Loucy (cell line): ENCODE results near the gene DSCAM.

Source experiments
- H2AFZ ChIP-seq: fragments of 200-600 bp; sonication (generic); 2 replicates; pipeline ENCODE4 v1.6.0; 2016; ENCODE audit warnings: antibody characterized with exemption, mild to moderate bottlenecking, low read length, moderate library complexity
- H3F3A ChIP-seq: fragments of 200-600 bp; 2 replicates; pipeline ENCODE4 v1.6.0; 2016; ENCODE audit warnings: antibody characterized with exemption, low read depth, mild to moderate bottlenecking
- H3K27me3 ChIP-seq: fragments of 200-600 bp; sonication (generic); 2 replicates; pipeline ENCODE4 v1.6.1; 2014; ENCODE audit warnings: low read length, mild to moderate bottlenecking; ENCODE audit not compliant: insufficient read depth, poor library complexity, severe bottlenecking
- H3K36me3 ChIP-seq: fragments of 200-600 bp; sonication (generic); 2 replicates; pipeline ENCODE4 v1.6.1; 2016; ENCODE audit warnings: low read length; ENCODE audit not compliant: insufficient read depth
- H3K4me1 ChIP-seq: fragments of 200-600 bp; sonication (generic); 2 replicates; pipeline ENCODE4 v1.5.1; 2014; ENCODE audit warnings: low read length, mild to moderate bottlenecking; ENCODE audit not compliant: insufficient read depth, poor library complexity, severe bottlenecking
- H3K4me2 ChIP-seq: fragments of 200-600 bp; sonication (generic); 2 replicates; pipeline ENCODE4 v1.6.0; 2014; ENCODE audit warnings: antibody characterized with exemption, low read length, low read depth, mild to moderate bottlenecking; ENCODE audit not compliant: poor library complexity, severe bottlenecking
- H3K4me3 ChIP-seq: fragments of 200-600 bp; sonication (generic); 2 replicates; pipeline ENCODE4 v1.5.1; 2014; ENCODE audit warnings: low read length, mild to moderate bottlenecking, mixed read lengths; ENCODE audit not compliant: poor library complexity, severe bottlenecking
- H3K79me2 ChIP-seq: fragments of 200-600 bp; sonication (generic); 2 replicates; pipeline ENCODE4 v1.6.1; 2014; ENCODE audit warnings: low read length; ENCODE audit not compliant: insufficient read depth
- H3K9ac ChIP-seq: fragments of 200-600 bp; sonication (generic); 2 replicates; pipeline ENCODE4 v1.6.0; 2014; ENCODE audit warnings: mild to moderate bottlenecking, low read depth, low read length, moderate library complexity; ENCODE audit not compliant: poor library complexity, severe bottlenecking
- H3K9me2 ChIP-seq: fragments of 200-600 bp; sonication (generic); replicated peaks from 2 replicates; pipeline ENCODE4 v1.6.1; 2016; ENCODE audit warnings: low read depth, low read length, mixed read lengths
- H3K9me3 ChIP-seq: fragments of 200-600 bp; sonication (generic); 2 replicates; pipeline ENCODE4 v1.6.1; 2014; ENCODE audit warnings: mild to moderate bottlenecking, antibody characterized with exemption, low read length, low read depth; ENCODE audit not compliant: insufficient read depth
- H4K20me1 ChIP-seq: fragments of 200-600 bp; sonication (generic); 2 replicates; pipeline ENCODE4 v1.6.0; 2014; ENCODE audit warnings: antibody characterized with exemption, low read length, mild to moderate bottlenecking; ENCODE audit not compliant: insufficient read depth, poor library complexity, severe bottlenecking
- CTCF ChIP-seq: fragments of 200-600 bp; sonication (generic); conservative IDR thresholded peaks from 2 replicates; pipeline ENCODE4 v1.5.1; 2014; ENCODE audit warnings: mild to moderate bottlenecking, antibody characterized with exemption, low read length
- EZH2phosphoT487 ChIP-seq: fragments of 200-600 bp; IDR thresholded peaks from 2 replicates; pipeline ENCODE4 v1.6.1; 2018; ENCODE audit warnings: antibody characterized with exemption, mild to moderate bottlenecking, moderate library complexity, borderline replicate concordance

DSCAM gene

DNA sequence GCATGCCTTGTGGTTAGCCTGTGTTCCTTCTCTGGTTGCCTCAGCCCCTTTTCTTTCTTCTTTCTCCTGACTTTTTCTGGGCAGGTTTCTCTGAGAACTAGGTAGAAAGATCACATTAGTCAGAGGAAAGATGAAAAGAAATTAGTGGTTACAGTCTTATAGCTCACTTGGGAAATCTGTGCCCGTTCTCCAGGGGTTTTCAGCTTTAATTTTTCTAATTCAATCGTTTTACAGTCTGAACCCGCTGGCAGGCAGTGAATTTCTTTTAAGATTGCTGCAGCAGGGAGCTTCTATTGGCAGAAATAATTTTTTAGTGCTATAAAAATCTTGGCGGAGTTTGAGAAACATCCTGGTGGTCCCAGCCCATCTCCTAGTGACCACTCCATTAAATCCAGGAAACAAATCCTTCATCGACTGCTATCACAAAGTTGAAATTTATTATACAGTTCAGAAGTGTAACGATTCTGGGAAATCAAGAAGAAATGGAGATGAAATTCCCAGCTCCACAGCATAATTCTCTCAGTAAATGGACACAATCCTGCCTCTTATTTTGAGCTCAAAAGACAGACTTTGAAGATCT lies 866.6 kb downstream of the DSCAM start:
- no peaks in the 10 kb centered on the region for H4K20me1 ChIP-seq
- H3K9me3 ChIP-seq, result peaks cover 10% of the 10 kb centered on the region
- H3K4me3 ChIP-seq, result no peak overlapping the region
- TF ChIP-seq EZH2phosphoT487 (no peak), CTCF (no peak)
- no peak overlapping the region for H3K4me2 ChIP-seq
- H3K9ac ChIP-seq, result no peak overlapping the region
- H3K4me1 ChIP-seq, result no peaks in the 10 kb centered on the region
- H3K36me3 ChIP-seq, result no peaks in the 10 kb centered on the region
- no peaks in the 10 kb centered on the region for H3K27me3 ChIP-seq
- H2AFZ ChIP-seq, result no peak overlapping the region
- H3F3A ChIP-seq, result no peaks in the 10 kb centered on the region
- no peaks in the 10 kb centered on the region for H3K9me2 ChIP-seq
- H3K79me2 ChIP-seq, result no peaks in the 10 kb centered on the region

DNA sequence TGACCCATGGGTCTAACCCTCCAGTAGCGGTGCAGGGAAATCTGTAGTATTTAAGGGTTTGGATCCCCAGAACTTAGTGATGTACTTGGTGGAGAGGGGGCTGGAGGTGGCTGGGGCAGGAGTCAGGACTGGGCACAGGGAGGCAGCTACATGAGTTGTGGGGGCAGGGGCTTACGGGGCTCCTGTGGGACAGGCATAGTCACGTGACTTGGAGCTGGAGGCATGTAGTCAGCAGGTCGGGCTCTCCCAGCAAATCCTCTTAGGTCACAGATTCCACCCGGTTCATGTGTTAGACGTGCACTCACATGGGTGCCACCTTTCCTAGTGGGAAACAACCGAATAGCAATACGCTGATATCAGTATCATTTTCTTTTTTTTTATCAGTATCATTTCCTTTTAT lies 867.6 kb downstream of the DSCAM start:
- Histone ChIP-seq H3K9ac (no peak overlapping the region), H3K36me3 (no peaks in the 10 kb centered on the region), H3K79me2 (no peaks in the 10 kb centered on the region), H3F3A (no peaks in the 10 kb centered on the region), H3K4me1 (no peaks in the 10 kb centered on the region), H4K20me1 (no peaks in the 10 kb centered on the region), H3K4me3 (no peak overlapping the region), H3K9me2 (no peaks in the 10 kb centered on the region), H2AFZ (no peak overlapping the region), H3K9me3 (peaks cover 12% of the 10 kb centered on the region), H3K4me2 (no peak overlapping the region), H3K27me3 (no peaks in the 10 kb centered on the region)
- TF ChIP-seq CTCF (no peak), EZH2phosphoT487 (no peak)

GRCh38 chr21:39976800-39977199 lies 870.2 kb downstream of the DSCAM start:
- Histone ChIP-seq H3K79me2 (no peaks in the 10 kb centered on the region), H3F3A (no peaks in the 10 kb centered on the region), H3K9me3 (peaks cover 9% of the 10 kb centered on the region), H4K20me1 (no peaks in the 10 kb centered on the region), H3K4me3 (no peak overlapping the region), H3K9me2 (no peaks in the 10 kb centered on the region), H3K4me2 (no peak overlapping the region), H3K27me3 (no peaks in the 10 kb centered on the region), H3K9ac (no peak overlapping the region), H3K4me1 (no peaks in the 10 kb centered on the region), H2AFZ (no peak overlapping the region), H3K36me3 (no peaks in the 10 kb centered on the region)
- no peak for TF ChIP-seq EZH2phosphoT487
- no peak for TF ChIP-seq CTCF
